Myocyte (in vitro differentiated cells): Measurements from ENCODE around the gene NME1. TPM values are rescaled to one million over a fixed set of nuclear protein-coding genes. Genes with fewer than 3 reads are reported as not detected.
A peak's percentile ranks its signal among the peaks of the same experiment; 100 is the strongest.

Experiments used
- DNase-seq: peaks from one replicate; pipeline ENCODE4 v3.0.0-alpha.2; 2012; ENCODE audit warnings: low read depth
- total RNA-seq: library from RNA; depleted of rRNA; stranded (reverse); fragments of >200 nt; gene quantifications from 2 replicates; pipeline ENCODE4 v1.2.3, GENCODE V29; 2014

The NME1 gene
- total RNA-seq, 1 donor from 2014 or later = 153 TPM

GRCh38 chr17:51188271-51188833, 35.0 kb downstream of the NME1 start:
- no peak for DNase-seq

DNA sequence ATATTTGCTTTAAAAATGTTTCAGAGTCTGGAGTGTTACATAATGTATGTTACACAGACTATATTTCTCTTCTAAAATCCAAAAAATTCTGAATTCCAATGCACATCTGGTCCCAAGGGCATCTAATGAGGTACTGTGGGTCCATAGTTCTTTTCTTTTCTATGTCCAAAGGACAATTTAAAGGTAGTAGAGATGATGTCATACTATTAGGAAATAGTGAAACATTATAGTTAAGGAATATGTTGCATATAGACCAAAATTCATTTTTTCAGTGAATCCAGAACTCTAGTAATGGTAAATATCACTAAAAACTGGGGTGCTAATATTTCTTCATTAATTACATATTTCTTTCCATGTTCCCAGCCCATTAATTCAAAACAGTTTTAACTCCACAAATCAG, 35.8 kb downstream of the NME1 start:
- DNase-seq = no peak

- DNase-seq = peak; percentile 51
Measured at GRCh38 chr17:51189628-51190027, 36.3 kb downstream of the NME1 start.

DNA sequence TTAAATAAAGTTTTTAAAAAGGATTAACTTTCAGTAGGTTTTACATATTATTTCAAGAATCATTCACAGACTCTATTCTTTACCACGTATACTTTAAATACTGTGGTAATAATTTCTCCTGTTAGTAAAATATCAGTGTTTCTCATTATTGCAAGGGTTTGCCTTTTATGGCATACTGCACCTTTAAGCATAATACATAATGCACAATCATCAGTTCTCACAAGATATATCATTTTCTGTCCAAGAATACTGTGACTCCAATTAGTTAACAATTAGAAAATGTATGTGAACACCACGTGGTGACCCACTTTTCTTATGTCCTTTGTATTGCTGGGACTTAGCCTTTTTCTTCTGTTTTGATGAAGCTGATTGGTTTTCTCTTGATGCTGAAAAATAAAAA, 38.5 kb downstream of the NME1 start:
- DNase-seq = no peak

- no peak for DNase-seq
Measured at GRCh38 chr17:51197754-51198153, 44.4 kb downstream of the NME1 start.

GRCh38 chr17:51200295-51200694, 46.9 kb downstream of the NME1 start:
- no peak for DNase-seq

DNA sequence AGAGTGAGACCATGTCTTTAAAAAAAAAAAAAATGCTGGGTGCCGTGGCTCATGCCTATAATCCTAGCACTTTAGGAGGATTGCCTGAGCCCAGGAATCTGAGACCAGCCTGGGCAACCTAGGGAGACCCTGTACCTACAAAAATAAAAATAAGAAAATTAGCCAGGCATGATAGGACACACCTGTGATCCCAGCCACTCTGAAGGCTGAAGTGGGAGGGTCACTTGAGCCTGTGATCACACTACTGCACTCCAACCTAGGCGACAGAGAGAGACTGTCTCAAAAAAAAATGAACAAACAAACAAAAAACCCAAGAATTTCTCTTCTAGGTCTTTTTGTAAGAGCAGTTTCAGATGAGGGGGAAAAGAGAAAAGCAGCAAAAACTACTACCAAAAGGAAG, 47.5 kb downstream of the NME1 start:
- DNase-seq = no peak

DNA sequence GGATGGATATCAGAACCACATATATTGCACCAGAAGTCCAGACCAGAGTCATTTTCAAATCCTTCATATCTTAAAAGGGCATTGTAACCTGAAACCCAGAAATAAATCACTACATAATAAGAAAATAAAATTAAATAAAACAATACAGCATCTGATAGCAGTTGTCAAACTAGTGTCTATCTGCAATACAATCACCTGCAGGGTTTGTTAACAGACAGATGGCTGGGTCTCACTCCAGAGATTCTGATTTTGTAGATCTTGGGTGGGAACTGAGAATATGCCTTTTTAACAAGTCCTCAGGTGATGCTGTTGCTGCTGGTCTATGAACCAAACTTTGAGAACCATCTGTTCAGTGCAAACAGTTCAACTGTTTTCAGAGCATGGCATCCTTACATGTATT, 50.5 kb downstream of the NME1 start:
- DNase-seq = no peak

Other genes with a start within 250 kb of the NME1 start
- 92.1 and 93.2 TPM in 2 replicates for gene SPAG9, start 32.7 kb upstream of the NME1 start, total RNA-seq
- 388 and 441 TPM in 2 replicates for gene NME2, start 12.9 kb downstream of the NME1 start, total RNA-seq
- gene MBTD1, start 106.5 kb downstream of the NME1 start, total RNA-seq = 10.4 and 11.6 TPM in 2 replicates
- 27.7 and 31.9 TPM in 2 replicates for gene UTP18, start 107.0 kb downstream of the NME1 start, total RNA-seq